Kidney epithelial cell (primary cell): ENCODE data around the gene SELENOM. TPM values are rescaled to one million over a fixed set of nuclear protein-coding genes. Genes with fewer than 3 reads are reported as not detected.

ENCODE experiments used
- DNase-seq: peaks from one replicate; pipeline ENCODE4 v3.0.0-alpha.2; 2010; ENCODE audit warnings: low read depth
- H3K27me3 ChIP-seq: 2 replicates; pipeline ENCODE4 v1.6.0; 2011; ENCODE audit warnings: low read length; ENCODE audit not compliant: control insufficient read depth, insufficient read depth
- H3K36me3 ChIP-seq: 2 replicates; pipeline ENCODE4 v1.5.1; 2011; ENCODE audit warnings: low read length; ENCODE audit not compliant: control insufficient read depth, insufficient read depth
- H3K4me3 ChIP-seq: 2 replicates; pipeline ENCODE4 v1.5.1; 2011; ENCODE audit warnings: low read depth, mild to moderate bottlenecking, control low read depth, low read length
- total RNA-seq: library from RNA; depleted of rRNA; stranded (reverse); fragments of >200 nt; gene quantifications from 2 replicates; pipeline ENCODE4 v1.2.3, GENCODE V29; 2015
- TF ChIP-seq, protein P1 (sequence below): IDR thresholded peaks from 2 replicates; pipeline ENCODE4 v1.5.1; 2011; ENCODE audit warnings: mild to moderate bottlenecking, moderate library complexity, low read length, control low read depth, inconsistent platforms; ENCODE audit not compliant: insufficient read depth, poor library complexity, severe bottlenecking

The SELENOM gene
- total RNA-seq, 1 donor from 2014 or later = 55.2 TPM

DNA sequence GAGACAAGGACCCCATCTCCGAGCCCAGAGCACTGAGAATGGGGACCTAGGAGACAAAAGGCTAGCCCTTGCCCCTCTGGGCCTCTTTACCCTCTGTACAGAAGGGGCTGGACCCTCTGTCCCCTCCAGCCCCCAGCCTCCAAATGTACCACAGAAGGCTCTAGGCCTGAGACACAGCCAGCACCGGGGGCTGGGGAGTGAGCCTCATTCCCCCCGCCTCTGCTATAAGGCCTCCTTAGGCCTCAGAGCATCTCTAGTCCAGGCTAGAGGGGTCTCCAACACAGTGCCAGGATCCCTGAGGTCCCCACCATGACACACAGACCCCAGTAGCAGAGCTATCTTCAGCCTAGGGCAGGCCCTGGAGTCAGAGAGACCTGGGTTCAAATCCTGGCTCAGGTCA lies 21.4 kb downstream of the SELENOM start:
- Histone ChIP-seq H3K4me3 (no peak overlapping the region), H3K36me3 (peaks cover 7% of the 10 kb centered on the region), H3K27me3 (no peaks in the 10 kb centered on the region)
- TF ChIP-seq, protein P1, sequence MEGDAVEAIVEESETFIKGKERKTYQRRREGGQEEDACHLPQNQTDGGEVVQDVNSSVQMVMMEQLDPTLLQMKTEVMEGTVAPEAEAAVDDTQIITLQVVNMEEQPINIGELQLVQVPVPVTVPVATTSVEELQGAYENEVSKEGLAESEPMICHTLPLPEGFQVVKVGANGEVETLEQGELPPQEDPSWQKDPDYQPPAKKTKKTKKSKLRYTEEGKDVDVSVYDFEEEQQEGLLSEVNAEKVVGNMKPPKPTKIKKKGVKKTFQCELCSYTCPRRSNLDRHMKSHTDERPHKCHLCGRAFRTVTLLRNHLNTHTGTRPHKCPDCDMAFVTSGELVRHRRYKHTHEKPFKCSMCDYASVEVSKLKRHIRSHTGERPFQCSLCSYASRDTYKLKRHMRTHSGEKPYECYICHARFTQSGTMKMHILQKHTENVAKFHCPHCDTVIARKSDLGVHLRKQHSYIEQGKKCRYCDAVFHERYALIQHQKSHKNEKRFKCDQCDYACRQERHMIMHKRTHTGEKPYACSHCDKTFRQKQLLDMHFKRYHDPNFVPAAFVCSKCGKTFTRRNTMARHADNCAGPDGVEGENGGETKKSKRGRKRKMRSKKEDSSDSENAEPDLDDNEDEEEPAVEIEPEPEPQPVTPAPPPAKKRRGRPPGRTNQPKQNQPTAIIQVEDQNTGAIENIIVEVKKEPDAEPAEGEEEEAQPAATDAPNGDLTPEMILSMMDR = no peak
- no peak for DNase-seq

DNA sequence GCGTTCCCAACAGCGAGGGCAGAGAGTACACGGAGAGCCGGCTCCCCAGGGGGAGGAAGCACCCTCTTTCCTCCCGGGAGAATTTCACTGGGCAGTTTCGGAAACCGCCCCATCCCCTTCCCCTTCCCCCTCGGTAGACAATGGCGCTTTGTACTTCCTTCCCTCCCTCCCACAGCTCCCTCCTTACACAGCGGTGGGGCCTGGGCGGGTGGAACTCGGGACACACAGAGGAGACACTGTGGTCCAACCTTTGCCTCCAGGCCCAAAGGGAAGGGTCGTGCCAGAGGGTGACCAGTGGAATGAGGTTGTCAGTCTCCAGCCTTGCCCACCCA lies 21.9 kb downstream of the SELENOM start:
- no peak for DNase-seq
- TF ChIP-seq, protein P1 = no peak
- H3K4me3 ChIP-seq = peak overlapping the region; percentile 41
- H3K36me3 ChIP-seq = peaks cover 7% of the 10 kb centered on the region
- H3K27me3 ChIP-seq = no peaks in the 10 kb centered on the region

DNA sequence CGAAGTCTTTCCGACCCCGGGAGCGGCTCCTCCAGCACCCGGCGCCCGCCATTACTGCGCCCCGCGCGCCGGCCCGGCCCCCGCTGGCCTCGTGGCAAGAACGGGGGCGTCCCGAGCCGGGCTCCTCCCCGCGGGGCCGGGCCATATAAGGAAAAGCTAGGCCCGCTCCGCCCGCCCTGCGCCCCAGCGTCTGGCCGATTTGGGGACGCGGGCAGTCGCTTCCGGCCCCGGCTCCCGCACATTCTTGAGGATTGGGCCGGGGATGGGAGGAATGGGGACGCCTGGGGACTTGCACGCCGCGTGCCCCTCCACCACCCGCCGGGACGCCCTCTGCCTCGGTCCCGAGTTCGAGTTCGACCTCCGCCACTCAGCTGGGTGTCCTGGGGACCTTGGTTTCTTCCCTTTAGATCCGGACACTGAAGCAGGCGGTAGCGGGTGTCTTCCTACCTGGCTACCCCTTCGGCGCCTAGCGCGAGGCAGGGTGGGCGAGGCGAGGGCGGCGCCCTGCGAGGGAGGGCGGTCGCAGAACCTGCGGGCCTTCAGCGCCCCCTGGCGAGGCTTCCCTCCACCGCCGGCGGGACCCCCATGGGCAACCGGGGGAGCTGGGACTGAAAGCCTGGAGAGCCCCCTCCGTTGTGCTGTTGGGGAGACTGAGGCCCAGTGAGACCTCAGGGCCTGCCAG lies 22.4 kb downstream of the SELENOM start:
- Histone ChIP-seq H3K4me3 (peak overlapping the region; percentile 41), H3K27me3 (no peaks in the 10 kb centered on the region), H3K36me3 (peaks cover 7% of the 10 kb centered on the region)
- TF ChIP-seq, protein P1 = peak; percentile 66
- DNase-seq = no peak

DNA sequence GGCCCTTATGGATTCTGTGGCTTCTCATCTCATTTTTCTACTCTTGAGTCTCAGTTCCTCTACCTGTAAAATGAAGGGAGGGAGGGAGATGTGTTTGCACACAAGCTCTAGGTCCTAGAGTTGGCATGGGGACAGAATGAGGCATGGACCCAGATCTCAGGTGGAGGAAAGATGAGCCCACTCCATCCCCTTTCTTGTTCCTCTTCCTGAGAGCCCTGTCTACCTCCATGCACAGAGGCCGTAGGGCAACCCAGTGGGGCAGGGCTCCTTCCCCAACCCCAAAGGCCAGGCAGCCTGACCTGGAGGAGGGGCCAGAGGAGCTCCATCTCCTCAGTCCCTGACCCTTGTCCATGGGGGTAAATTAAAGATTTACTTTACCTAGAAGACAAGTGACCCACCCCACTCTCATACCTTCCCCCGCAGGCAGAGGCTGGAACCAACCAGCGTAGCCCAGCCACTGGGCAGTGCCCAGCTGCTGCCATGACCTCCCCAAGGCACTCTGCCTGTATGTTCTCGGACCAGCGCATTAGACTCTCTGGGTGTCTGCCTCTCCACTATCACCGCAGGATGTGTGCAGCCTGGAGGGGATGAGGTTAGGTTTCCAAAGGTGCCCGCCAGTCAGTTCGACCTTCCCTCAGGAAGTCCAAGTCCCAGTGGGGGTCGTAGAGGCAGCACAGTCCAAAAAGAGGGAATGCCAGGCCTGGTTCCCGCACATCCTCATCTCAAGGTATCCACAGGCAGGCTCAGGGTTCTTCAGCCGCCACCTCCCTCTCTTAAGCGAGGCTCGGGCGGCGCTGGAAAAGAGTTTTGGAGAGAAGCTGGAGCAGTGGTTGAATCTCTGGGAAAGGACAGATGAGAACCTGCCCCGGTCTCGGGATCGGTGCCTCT lies 23.2 kb downstream of the SELENOM start:
- H3K36me3 ChIP-seq = peaks cover 5% of the 10 kb centered on the region
- TF ChIP-seq, protein P1 = no peak
- no peak for DNase-seq
- no peaks in the 10 kb centered on the region for H3K27me3 ChIP-seq
- H3K4me3 ChIP-seq = peak overlapping the region; percentile 41

DNA sequence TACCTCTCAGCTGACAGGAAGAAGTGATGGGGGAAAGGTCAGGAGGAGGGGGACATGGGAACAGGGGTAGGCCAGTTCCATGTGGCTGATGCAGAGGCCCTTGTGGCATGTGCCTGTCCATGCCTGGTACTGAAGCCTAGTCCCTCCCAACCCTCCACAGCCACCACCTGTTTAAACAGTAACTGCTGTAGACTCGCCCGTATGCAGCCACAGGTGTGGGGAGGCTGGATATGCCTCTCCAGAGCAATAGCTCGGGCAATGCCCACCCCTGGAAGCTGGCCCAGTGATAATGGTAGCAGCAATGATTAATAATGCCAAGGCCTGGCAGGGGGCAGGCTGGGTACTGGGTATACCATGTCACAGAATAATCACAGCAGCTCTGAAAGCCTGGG lies 24.0 kb downstream of the SELENOM start:
- DNase-seq = no peak
- Histone ChIP-seq H3K36me3 (peaks cover 3% of the 10 kb centered on the region), H3K27me3 (no peaks in the 10 kb centered on the region), H3K4me3 (no peak overlapping the region)
- TF ChIP-seq, protein P1 = no peak
